SKM-1 (cell line): ENCODE results near the gene HAPLN3.
A peak's percentile ranks its signal among the peaks of the same experiment; 100 is the strongest.

Experiments used
- DNase-seq: peaks from one replicate; lab custom pipeline; 2025; ENCODE audit not compliant: unreplicated experiment; lab: John Stamatoyannopoulos, UW

The HAPLN3 gene

DNA sequence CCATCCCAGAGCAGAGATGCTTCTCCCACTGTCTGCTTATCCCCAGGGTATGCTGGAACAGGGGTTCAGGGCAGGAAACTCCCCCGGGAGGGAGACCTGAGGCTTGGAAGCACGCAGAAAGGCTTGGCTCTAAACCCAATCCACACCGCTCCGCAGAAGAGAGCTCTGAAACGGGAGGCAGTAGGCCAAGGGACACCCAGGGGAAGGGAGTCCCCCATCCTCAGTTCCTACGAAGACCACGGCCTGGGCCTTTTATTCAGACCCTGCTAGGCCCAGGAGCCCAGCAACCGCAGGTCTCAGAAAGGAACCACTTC lies 1.8 kb upstream of the HAPLN3 start:
- DNase-seq: no peak

DNA sequence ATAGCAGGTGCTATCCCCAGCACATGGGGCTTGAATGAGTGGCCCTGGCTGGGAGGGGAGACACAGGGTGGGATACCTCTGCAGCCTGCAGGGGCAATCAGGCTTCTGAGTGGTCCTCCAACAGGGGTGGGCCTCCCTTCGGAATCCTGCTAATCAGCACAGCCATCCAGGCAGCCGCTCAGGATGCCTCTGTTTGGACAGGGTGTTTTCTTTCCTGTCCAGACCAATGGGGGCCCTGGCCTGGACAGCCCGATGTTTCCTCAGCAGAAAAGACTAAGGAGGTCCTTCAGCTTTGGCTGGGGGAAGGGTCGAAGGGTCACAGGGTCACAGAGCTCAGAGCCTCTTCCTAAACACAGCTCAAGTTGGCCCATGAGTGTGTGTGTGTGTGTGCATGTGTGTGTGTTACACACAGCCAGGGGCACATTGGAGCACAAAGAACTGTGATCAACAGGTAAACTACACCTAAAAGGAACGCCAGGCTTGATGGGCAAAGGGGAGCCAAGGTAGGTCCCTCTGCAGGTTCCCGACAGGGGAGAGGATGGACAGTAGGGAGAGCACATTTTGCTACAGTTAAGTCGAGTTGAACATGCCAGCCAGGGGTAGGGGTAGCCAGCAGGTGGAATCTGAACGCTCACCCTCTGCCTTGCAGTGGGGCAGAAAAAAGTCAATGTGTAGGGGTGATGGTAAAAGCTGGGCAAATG lies 1.1 kb upstream of the HAPLN3 start:
- DNase-seq: no peak

DNA sequence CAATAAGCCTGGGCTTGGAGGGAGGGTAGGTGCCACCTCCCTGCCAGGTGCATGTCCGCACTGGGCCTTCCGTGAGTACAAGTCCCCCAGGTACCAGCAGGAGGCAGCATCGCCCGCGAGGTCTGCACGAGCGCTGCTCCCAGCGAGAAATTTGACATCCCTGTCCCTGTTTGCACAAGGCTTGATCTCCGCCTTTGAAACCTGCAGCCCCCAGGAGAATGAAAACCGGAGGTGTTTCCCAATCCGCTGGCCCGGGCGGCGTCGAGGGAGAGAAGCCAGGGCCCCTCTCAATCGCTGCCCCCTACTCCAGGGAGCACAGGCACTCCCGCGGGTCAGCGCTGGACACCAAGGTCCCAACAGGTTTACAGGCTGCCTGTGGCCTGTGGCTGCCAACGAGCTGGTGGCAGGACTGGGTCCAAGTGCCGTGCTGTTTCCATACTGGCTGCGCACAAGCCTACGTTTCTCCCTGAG lies 961 bp downstream of the HAPLN3 start:
- no peak for DNase-seq

DNA sequence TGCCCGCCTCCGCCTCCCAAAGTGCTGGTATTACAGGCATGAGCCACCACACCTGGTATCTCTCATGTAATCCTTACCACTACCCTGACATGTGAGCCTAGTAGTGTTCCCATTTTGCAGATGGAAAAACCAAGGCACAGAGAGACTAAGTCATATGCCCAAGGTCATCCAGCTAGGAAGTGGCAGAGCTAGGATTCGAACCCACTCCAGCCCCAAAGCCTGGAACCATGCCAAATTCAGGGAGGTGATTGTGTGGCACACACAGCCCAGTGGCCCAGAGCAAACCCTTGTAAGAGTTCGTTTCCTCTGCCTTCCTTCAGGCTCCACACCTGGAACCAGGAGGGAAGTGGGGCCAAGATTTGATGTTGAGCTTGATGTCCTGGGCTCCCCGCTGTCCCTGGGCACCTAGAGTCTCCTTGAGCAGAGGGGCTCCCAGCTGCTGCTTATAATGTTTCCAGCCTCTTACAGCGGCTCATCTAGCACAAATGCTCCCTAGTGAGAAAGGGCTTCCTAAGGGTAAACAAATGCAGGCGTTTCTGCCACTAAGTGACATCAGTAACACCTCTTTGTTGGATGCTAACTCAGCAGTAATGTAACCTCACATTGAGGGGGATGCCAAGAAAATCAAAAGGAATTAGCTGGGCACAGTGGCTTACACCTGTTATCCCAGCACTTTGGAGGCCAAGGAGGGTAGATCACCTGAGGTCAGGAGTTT lies 3.6 kb downstream of the HAPLN3 start:
- no peak for DNase-seq

DNA sequence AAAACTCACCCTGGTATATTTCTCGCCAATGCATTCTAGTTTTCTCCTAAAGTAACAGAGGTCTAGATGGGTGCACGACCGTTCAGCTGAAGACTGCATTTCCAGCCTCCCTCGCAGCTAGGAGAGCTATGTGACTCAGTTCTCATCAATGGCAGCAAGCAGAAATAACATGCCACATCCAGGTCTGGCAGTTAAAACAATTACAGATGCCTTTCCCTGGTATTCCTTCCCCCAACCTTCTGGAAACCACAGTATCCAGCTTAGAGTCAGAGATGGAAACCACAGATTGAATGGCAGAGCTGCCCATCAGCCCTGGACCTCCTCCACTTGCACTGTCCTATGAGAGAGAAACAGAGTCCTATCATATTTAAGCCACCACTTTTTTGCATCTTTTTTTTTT lies 4.8 kb downstream of the HAPLN3 start:
- DNase-seq: no peak

DNA sequence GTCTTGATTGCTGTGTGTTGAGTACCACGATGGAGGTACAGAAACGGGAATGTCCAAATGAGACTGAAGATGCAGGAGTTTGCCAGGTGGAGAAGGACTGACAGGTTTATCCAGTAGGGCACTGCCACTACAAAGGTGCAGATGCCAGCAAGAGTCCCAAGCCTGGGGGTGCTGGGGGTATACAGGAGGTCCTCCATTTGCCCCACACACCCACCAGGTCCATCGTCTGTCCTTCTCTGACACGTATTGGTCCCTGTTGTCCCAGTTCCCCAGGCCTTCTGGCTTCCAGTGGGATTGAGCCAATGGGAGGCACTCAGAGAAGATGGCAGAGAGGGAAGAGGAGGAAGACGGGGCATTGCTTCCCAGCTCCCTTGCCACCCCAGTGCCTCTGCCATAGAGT lies 6.6 kb downstream of the HAPLN3 start:
- no peak for DNase-seq

DNA sequence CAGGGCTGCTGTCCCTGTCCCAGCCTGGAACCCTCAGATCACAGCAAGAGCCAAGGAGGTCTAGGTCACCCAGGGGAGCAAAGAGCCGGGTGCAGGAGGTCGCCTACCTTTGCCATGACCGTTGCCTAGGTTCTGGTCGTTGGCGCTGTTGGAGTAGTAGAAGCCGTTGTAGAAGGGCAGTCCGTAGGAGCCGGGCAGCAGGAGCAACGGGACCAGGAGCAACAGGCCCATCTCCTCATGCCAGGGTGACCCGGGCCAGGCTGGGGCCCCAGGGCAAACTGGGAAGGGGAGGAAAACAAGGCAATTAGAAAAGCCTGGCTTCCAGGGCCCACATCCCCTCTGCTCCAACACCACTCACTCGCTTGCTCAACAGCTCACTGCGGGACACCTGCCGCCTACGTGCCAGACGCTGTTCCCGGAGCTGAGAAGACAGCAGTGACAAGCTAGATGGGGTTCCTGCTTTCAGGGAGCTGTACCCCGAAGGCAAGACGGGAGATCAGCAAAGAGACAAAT lies 8.2 kb downstream of the HAPLN3 start:
- no peak for DNase-seq

DNA sequence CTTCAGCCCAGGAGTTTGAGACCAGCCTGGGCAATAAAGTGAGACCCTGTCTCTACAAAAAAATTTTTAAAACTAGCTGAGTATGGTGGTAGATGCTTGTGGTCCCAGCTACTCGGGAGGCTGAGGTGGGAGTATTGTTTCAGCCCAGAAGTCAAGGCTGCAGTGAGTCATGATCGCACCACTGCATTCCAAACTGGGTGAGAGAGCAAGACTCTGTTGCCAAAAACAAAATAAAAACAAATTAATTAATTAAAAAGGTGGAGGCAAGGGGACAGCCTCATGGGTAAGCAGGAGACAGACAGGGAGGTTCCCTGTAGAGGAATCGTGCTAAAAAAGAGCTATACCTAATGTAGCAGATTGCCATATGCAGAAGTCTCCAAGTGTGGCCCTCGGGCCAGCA lies 12.6 kb downstream of the HAPLN3 start:
- no peak for DNase-seq

DNA sequence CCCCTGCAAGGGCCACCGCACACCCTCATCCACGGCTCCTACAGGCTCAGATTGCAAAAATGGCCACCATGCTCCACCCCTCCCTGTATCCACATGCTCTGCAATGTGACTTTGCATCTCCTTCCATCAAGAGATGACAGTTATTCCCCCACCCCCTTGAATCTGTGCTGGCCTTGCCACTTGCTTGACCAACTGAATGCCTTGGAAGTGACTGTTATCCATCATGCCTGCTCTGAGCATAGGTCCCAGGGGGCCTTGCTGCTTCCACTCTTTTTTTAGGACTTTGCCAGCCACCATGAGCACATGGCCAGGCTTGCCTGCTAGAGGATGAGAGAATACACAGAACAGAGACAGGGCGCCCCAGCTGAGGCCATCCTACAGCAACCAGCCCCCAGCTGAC lies 13.6 kb downstream of the HAPLN3 start:
- no peak for DNase-seq

DNA sequence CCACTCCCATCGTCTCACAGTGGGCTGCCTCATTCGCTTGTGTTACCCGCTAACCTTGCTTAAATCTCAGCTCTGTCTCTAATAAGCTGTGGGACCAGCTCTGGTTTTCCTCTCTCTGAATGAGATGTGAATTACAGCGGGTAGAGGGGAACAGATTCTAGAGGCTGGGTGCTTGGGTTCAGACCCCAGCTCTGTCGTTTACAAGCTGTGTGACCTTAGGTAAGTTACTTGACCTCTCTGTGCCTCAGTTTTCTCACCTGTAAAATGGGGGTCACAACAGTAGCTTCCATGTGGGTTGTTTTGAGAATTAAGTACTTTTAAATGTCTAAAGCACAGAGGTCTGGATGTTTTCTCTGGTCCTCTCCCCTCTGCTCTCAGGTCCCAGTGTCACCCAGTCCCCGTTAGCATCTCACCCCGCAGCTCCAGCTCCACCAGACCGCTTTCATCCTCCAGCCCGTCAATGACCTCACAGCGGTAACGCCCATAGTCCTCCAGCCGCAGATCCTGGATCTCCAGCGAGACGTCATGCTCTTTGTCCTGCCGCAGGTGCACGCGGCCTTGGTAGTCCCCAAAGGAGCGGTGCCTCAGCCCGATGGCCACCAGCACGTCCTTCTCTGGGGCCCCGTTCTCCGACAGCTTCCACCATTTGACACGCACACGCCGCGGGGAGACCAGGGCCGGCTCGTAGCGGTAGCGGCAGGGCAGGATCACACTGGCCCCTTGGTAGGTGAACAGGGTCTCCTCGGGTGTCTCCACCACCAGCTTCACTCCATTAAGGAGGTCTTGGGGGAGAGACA lies 14.2 kb downstream of the HAPLN3 start:
- DNase-seq: no peak

DNA sequence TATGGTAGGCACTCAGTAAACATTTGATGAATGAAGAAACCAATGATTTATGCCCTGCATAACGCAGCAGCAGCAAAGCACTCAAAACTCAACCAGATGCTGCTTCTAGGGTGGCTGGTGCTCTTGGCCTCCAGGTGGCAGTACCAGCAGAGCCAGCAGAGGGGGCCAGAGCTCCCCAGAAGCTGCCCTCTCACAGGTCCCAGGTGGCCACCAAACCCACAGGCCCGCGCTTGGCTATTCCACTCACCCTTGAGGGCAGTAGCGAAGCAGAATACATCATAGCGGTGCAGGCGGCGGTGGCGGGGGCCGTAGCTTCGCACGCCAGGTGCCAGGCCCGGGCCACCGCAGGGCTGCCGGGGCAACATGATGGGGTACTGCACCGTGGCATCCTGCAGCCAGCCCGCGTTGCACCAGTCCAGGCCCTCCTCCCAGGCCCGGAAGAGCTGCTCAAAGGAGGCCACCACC lies 16.6 kb downstream of the HAPLN3 start:
- DNase-seq: peak; percentile 7

DNA sequence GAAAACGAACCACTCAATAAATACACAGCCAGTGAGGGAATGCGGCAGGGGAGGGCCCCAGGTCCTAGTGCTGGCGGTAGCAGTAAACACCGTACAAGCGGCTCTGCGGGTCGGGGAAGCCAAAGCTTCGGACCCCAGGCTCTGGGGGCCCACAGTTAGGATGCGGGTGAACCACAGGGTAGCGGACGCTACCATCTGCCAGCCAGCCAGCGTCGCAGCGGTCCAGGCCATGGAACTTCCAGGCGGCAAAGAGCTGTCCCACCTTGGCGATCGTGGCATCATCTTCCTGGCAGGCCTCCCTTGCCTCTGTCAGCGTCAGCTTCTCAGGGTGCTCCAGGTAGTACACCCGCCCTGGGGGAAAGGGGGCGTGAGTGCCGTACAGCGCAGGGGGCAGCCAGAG lies 17.4 kb downstream of the HAPLN3 start:
- DNase-seq: no peak

DNA sequence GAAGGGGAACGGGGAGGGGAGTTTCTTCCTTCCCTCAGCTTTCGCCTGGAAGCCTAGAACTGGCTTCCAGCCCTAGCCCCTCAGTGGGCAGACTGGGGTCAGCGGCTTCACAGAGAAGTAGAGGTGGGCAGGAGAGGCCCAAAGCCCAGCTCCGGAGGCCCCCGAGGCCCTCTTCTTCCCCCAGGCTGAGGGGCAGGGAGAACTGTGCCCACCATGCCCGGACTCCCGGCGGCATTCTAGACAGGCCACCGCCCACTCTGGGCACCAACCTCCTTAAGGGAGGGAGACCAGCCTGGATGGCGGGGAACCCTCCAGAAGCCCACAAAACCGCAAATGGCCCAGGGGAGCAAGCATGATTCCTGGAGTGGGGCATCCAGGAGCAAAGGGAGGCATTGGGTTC lies 17.9 kb downstream of the HAPLN3 start:
- DNase-seq: no peak

DNA sequence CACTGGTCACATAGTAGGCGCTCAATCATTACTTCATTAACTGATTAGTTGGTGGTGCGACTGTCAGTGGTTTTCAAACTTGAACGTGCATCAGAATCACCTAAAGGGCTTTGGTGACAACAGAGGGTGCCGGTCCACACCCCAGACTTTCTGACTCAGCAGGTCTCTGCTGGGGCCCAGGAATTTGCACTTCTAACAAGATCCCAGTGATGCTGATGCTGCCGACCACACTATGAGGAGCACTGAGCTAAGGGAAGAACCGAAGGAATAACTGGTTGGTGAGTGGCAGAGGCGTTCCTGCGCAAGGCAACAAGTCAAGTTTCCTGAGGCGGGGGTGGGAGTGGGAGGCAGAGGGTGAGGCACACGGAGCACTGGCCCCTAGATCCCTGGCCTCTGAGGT lies 18.8 kb downstream of the HAPLN3 start:
- DNase-seq: no peak

DNA sequence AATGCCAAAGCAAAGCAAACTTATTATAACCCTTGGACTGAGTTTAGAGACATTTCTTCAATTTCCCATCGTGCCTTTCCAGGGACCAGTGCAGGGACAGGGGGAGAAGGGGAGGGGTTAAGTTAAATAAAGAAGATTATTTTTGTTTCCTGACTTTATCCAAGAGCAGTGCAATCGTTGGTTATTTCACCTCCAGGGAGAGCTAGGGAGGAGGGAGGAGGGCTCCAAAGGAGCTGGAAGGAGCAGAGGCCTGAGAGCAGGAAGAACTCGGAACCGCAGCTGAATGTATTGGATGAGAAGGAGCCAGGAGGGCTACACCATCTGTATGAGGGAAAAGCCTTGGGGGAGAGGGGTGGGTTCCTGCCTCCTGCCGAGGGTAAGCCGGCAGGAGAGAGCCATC lies 20.7 kb downstream of the HAPLN3 start:
- DNase-seq: no peak

DNA sequence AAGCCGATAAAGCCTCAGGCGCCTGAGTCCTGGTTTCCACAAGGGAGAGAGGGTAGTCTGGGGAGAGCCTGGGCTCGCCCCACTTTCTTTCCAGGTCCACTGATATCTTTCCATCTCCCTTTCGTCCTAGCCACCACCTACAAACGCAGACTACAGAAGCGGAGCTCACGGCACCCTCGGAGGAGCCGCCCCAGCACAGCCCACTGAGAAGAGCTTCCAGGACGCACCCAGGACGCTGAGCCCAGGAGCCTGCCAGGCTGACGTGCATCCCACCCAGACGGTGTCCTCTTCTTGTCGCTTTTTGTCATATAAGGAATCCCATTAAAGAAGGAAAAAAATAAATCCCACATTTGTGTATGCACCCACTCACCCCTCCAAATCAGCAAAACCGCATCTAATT lies 21.1 kb downstream of the HAPLN3 start:
- DNase-seq: no peak

DNA sequence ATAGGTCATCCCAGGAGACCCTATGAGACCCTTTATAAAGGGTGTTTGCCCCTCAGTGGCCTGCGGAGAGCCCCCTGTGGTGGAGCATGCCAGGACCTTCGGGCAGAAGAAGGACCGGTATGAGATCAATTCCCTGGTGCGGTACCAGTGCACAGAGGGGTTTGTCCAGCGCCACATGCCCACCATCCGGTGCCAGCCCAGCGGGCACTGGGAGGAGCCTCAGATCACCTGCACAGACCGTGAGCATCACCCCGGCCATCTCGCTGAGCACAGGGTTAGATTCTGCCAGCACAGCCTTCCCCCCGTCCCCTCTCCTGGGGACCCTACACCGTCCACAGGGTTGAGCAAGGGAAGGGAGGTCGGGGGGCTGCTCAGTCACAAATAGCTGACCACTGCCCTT lies 21.6 kb downstream of the HAPLN3 start:
- no peak for DNase-seq

DNA sequence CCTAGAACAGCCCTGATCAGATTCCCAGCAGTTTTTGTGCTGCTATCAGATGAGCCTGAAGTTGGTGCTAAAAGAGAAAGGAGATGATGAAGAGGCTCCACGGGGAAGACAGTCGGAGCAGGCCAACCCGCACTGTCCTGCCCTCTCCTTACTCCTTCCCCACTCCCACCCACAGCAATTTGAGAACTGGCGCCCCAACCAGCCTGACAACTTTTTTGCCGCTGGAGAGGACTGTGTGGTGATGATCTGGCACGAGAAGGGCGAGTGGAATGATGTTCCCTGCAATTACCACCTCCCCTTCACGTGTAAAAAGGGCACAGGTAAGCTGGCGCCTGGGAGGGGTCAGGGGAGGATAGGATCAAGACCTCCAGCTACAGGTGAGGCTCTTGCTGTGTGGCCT lies 22.6 kb downstream of the HAPLN3 start:
- DNase-seq: no peak

DNA sequence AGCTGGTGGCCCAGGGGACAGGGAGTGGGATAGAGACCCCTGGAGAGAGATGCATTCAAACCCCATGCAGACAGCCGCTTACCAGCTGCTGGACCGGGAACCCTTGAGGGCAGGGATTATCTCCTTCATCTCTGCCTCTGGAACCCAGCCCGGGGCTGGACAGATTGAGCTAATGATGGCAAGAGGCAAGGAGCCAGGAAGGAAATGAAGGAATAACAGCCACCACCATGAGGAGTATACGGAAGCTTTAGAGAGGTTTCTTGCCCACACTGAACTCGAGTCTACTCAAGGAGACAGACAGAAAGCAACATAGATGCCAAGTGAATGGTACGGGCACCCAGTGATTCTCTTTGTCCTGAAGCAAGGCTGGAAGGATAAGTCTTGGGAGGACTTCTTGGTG lies 23.2 kb downstream of the HAPLN3 start:
- DNase-seq: no peak

DNA sequence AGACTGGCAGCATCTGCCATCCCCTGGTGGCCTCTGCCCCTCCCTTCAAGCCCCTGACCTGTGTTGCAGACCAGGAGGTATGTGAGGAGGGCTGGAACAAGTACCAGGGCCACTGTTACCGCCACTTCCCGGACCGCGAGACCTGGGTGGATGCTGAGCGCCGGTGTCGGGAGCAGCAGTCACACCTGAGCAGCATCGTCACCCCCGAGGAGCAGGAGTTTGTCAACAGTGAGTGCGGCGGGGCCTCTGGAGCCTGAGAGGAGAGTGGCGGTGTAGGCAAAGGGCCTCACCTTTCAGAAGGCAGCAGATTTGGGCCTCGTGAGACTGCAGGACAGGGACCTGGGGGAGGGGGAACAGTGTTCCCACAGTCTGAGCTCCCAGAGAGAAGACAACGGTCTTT lies 24.0 kb downstream of the HAPLN3 start:
- no peak for DNase-seq

DNA sequence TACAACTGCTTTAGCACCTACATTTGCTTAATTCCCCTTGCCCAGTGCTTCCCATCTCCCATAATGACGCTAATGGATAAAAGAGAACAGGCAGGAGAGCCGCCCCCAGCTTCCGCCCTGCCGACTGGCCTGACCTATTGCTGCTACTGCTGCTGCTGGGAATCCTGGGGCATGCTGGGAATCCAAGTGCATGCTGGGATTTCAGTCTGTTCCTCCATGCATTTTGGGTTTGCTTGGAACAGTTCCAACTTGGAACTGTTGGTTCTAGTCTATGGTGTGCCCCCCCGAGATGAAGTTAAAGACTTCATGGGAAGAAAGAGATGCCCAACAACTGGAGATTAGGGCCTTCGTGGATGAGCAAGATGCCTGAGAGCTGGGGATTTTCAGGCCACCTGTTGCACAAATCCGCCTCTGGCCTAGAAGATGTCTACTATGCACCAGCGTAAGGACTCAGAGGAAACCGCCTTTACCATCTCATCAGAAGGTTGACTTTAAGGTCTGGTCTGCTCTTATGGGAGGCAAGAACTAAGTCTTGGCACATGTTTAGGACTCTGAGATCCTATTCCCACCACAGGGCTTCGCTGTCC lies 29.0 kb downstream of the HAPLN3 start:
- no peak for DNase-seq
